Mononuclear cell (primary cell): ENCODE results near the gene MYOCOS. TPM values are rescaled to one million over a fixed set of nuclear protein-coding genes. Genes with fewer than 3 reads are reported as not detected.
"Not testable (repeated sequence)": the region's sequence is repeated elsewhere in the genome, so short reads cannot be mapped to it uniquely, and the experiment has no call there.

Source experiments
- H3K27me3 ChIP-seq: 2 replicates; pipeline ENCODE4 v1.6.0; 2011; ENCODE audit warnings: low read length, control low read depth; ENCODE audit not compliant: insufficient read depth
- H3K4me1 ChIP-seq: 2 replicates; pipeline ENCODE4 v1.5.1; 2011; ENCODE audit warnings: mild to moderate bottlenecking, low read length, control low read depth; ENCODE audit not compliant: insufficient read depth
- H3K4me3 ChIP-seq: 2 replicates; pipeline ENCODE4 v1.5.1; 2011; ENCODE audit warnings: mild to moderate bottlenecking, low read length, moderate library complexity
- H3K9me3 ChIP-seq: 2 replicates; pipeline ENCODE4 v1.5.1; 2011; ENCODE audit warnings: low read depth, mild to moderate bottlenecking, control low read depth, low read length
- total RNA-seq: library from RNA; depleted of rRNA; stranded (reverse); fragments of >200 nt; gene quantifications from one replicate; pipeline ENCODE4 v1.2.3, GENCODE V29; 2012

Gene MYOCOS
- not detected for total RNA-seq

- Histone ChIP-seq H3K9me3 (no peaks in the 10 kb centered on the region), H3K4me3 (no peak within 1 kb of the TSS), H3K27me3 (no peaks in the 10 kb centered on the region), H3K4me1 (no peaks in the 10 kb centered on the region)
Measured at GRCh38 chr1:171622152-171622462, at the start of gene MYOCOS. Gene MYOCOS, plus strand, starts transcription at chr1:171622243. Its CDS starts 1,641 bp downstream, at chr1:171623884.

DNA sequence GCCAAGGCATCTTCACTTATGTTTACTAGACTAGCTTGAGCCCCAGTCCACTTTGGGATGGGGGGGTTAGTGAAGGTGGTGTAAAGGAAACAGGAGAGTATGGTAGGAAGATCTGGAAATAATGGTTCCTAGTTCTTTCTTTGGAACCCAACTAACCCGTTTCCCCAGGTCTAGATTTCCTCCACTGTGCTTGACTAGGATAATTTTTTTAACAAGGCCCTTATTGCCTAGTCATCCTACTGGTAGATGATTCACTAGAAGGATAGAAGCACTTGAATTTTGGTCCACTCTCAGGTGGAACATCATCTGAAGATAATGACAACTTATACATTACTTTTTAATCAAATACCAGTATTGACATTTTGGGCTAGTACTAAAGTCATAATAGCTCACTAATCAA, 45.9 kb upstream of the MYOCOS start:
- H3K27me3 ChIP-seq = no peaks in the 10 kb centered on the region
- no peaks in the 10 kb centered on the region for H3K9me3 ChIP-seq
- no peaks in the 10 kb centered on the region for H3K4me1 ChIP-seq
- no peak overlapping the region for H3K4me3 ChIP-seq

DNA sequence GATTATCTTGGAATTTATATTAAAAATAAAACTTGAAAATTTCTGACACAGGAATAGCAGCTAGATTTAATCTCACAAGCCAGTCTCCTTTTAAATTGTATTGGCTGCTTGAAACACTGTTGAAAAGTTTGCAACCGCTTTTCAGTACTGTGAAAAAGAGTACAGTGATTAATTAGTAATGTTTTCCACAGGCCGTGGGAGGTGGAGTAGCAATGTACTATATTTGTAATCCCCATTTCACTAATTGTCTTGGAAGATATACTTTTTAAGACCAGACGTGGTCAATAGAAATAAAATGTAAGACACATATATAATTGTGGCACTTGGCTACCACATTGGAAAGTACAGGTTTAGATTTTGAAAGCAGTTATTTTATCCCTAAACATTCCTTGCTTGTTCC, 40.8 kb upstream of the MYOCOS start:
- Histone ChIP-seq H3K4me3 (no peak overlapping the region), H3K27me3 (no peaks in the 10 kb centered on the region), H3K9me3 (no peaks in the 10 kb centered on the region), H3K4me1 (no peaks in the 10 kb centered on the region)

DNA sequence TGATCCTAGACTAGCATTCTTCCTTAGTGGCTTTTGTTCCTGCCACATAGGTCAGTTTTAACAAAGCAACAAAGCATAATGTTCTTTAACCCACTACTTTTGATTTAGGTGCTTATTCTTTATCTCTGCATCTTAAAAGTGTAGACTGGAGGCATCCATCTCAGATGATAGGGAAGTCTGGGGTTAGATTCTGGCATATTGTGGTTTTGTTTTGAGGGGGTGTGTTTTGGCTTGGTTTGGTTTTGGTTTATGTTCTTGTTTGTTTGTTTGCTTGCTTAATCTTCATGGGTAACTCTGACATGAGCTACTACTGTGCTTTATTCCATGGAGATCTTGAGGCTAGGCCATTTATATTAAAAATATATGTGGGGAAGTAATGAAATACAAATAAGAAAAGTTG, 40.3 kb upstream of the MYOCOS start:
- H3K4me1 ChIP-seq = no peaks in the 10 kb centered on the region
- no peaks in the 10 kb centered on the region for H3K9me3 ChIP-seq
- H3K4me3 ChIP-seq = no peak overlapping the region
- H3K27me3 ChIP-seq = no peaks in the 10 kb centered on the region

- Histone ChIP-seq H3K4me3 (no peak overlapping the region), H3K27me3 (no peaks in the 10 kb centered on the region), H3K9me3 (no peaks in the 10 kb centered on the region), H3K4me1 (no peaks in the 10 kb centered on the region)
Measured at GRCh38 chr1:171582589-171582988, 39.5 kb upstream of the MYOCOS start.

DNA sequence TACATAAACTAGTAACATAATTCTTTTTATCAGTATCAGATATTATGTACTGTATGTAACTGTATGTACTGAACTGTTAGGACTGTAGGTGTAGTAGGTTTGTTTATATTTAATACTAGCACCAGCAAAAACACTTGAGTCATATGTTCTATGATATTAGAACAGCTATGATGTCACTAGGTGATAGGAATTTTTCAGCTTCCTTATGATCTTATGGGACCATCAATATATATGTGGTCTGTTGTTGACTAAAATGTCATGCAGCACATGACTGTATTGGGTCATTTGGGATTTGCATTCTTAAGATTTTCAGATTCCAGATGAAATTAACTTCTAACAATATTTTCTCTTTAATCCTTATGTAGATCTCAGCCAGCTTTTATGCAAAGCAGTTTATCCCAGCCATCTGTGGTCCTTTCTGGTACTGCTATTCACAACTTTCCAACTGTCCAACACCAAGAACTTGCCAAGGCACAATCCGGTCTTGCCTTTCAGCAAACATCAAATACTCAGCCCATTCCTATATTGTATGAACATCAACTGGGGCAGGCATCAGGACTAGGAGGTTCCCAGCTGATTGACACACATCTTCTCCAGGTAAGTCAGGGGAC, 38.3 kb upstream of the MYOCOS start:
- no peak overlapping the region for H3K4me3 ChIP-seq

GRCh38 chr1:171585715-171586114, 36.3 kb upstream of the MYOCOS start:
- H3K4me3 ChIP-seq = no peak overlapping the region
- no peaks in the 10 kb centered on the region for H3K27me3 ChIP-seq
- H3K9me3 ChIP-seq = no peaks in the 10 kb centered on the region
- no peaks in the 10 kb centered on the region for H3K4me1 ChIP-seq

More for the DNA sequence above, 38.3 kb upstream of the MYOCOS start:
- Histone ChIP-seq H3K9me3 (no peaks in the 10 kb centered on the region), H3K4me1 (no peaks in the 10 kb centered on the region), H3K27me3 (no peaks in the 10 kb centered on the region)

GRCh38 chr1:171588230-171588629, 33.8 kb upstream of the MYOCOS start:
- no peaks in the 10 kb centered on the region for H3K4me1 ChIP-seq

DNA sequence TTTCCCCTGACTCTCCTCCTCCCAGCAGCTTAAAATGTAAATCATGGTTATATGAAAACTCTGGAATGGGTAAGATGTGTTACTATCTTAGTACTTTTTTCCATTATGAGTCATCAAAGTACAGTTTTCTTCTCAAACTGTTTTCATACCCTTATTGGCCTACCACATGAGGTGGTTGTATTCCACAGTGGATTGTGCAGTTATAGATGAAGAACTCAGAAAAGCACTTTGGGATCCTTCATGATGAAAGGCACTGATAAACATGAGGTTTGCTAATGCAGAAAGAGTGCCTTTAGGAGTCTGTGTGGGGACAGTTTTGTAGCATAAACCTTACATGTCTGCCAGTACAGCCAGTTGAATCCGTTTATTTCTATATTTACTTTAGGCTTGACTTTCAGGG, 32.0 kb upstream of the MYOCOS start:
- no peak overlapping the region for H3K4me3 ChIP-seq
- H3K9me3 ChIP-seq = no peaks in the 10 kb centered on the region
- no peaks in the 10 kb centered on the region for H3K27me3 ChIP-seq
- H3K4me1 ChIP-seq = no peaks in the 10 kb centered on the region

More at GRCh38 chr1:171588230-171588629, 33.8 kb upstream of the MYOCOS start:
- H3K4me3 ChIP-seq = no peak overlapping the region
- no peaks in the 10 kb centered on the region for H3K27me3 ChIP-seq
- H3K9me3 ChIP-seq = no peaks in the 10 kb centered on the region

DNA sequence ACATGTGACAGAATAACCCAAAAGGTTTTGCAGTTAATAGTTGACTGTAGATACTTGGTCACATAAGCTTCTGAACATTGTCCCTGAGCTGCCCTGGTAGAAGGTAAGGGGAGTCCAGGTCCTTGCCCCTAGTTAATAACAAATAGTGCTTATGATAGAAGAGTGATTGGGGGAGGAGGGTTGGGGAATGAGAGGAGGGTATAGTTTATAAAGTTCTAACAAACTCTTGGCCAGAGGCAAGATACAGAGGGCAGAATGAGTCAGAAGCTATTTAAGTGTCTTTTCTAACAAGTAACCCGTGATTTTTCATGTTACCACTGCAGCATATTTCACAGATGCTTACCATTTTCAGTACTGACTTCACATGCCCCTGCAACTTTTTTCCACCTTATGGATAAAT, 26.7 kb upstream of the MYOCOS start:
- Histone ChIP-seq H3K4me1 (no peaks in the 10 kb centered on the region), H3K27me3 (no peaks in the 10 kb centered on the region), H3K9me3 (no peaks in the 10 kb centered on the region), H3K4me3 (no peak overlapping the region)

- Histone ChIP-seq H3K4me1 (no peaks in the 10 kb centered on the region), H3K27me3 (no peaks in the 10 kb centered on the region), H3K9me3 (no peaks in the 10 kb centered on the region), H3K4me3 (no peak overlapping the region)
Measured at GRCh38 chr1:171596119-171596518, 25.9 kb upstream of the MYOCOS start.

- Histone ChIP-seq H3K27me3 (no peaks in the 10 kb centered on the region), H3K9me3 (no peaks in the 10 kb centered on the region), H3K4me1 (no peaks in the 10 kb centered on the region), H3K4me3 (no peak overlapping the region)
Measured at GRCh38 chr1:171596705-171597104, 25.3 kb upstream of the MYOCOS start.

GRCh38 chr1:171597203-171597602, 24.8 kb upstream of the MYOCOS start:
- H3K4me1 ChIP-seq = no peaks in the 10 kb centered on the region
- H3K4me3 ChIP-seq = no peak overlapping the region
- no peaks in the 10 kb centered on the region for H3K9me3 ChIP-seq
- no peaks in the 10 kb centered on the region for H3K27me3 ChIP-seq

- H3K27me3 ChIP-seq, H3K4me1 ChIP-seq, H3K9me3 ChIP-seq, H3K4me3 ChIP-seq: not testable (repeated sequence)
Measured at GRCh38 chr1:171600310-171600709, 21.7 kb upstream of the MYOCOS start.

DNA sequence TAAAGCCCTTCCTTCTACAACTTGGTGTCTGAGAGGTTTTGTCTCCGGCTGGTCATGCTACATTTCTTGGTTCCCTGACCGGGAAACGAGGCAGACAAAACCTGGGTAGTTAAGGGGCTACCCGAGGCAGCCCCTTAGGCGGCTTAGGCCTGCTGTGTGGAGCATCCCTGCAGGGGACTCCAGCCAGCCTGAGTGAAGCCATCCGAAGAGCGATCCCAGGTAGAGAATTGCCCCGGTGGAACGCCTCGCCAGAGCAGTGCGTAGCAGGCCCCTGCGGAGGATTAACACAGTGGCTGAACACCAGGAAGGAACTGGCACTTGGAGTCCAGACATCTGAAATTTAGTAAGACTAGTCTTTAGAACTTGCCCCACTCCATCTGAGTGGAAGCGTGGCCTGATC, 21.2 kb upstream of the MYOCOS start:
- Histone ChIP-seq H3K27me3 (no peaks in the 10 kb centered on the region), H3K9me3 (no peaks in the 10 kb centered on the region), H3K4me1 (no peaks in the 10 kb centered on the region), H3K4me3 (no peak overlapping the region)

DNA sequence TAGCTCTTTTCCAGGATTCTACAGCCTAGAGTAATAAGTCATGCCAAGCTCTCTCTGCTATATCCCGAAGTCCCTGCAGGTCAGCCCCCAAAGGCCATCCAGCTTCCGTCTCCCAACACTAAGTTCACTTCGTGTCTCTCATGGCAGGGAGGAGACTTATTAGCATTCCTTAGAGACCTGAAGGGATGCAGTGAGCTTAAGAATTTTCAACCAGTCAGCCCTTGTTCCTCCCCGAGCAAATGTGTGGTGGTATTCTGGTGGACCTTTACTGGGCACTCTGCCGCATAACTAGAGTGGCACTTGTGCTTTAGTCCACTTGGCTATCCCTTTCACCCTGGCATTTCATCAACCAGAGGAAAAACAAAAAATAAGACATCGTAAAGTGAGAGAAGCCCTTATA, 19.0 kb upstream of the MYOCOS start:
- not testable (repeated sequence) for H3K27me3 ChIP-seq, H3K4me3 ChIP-seq, H3K9me3 ChIP-seq, H3K4me1 ChIP-seq
